Measurements from ENCODE around the gene DIP2C. TPM values are rescaled to one million over a fixed set of nuclear protein-coding genes. Genes with fewer than 3 reads are reported as not detected.

Gene DIP2C
- total RNA-seq, 4 donors from 2014 or later = 13.4 to 32.0 (median 18.4) TPM

DNA sequence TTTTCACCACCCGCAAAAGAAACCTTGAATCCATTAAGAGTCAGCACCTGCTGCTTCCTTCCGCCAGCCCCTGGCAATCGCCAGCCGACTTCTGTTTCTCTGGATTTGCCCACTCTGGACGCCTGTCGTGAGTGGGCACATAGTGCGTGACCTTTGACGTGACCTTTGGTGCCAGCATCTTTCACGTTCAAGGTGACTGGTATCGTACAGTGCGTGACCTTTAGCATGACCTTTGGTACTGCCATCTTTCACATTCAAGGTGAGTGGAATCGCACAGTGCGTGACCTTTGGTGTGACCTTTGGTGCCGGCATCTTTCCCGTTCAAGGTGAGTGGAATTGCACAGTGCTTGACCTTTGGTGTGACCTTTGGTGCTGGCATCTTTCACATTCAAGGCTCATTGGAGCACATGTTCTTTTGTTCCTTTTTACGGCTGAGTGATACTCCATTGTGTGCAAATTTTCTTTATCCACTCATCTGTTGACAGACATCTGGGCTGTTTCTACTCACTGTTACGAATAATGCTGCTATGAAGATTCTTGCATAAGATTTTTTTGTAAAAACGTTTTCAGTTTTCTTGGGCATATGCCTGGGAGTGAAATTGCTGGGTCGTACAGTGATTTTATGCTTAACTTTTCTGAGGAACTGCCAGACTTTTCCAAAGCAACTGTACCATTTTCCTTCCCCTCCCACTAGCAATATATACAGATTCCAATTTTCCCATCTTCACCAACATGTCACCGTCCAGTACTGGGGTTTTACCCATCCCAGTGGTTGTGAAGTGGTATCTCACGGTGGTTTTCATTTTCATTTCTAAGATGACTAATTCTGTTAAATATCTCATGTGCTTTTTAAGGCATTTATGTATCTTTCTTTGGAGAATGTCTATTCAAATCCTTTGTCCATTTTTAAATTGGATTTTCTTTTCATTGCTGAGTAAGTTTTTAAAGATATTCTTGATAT is 145.3 kb downstream of the DIP2C start:
- no peak overlapping the region for H3K27ac ChIP-seq
- in situ Hi-C loops (cut with MboI; ENCODE audit: low pct_ligation_motif_present in 1 of 4, low pct_unique_long_range_greater_than_20kb in 1 of 4, low sequenced_read_pairs in 3 of 4) = no loop called here
- DNase-seq = no peak
- 87 to 88% methylated on average over 18 to 21 of the region's 21 CpGs for WGBS, 2 donors (ENCODE audit: low coverage in 1 of 2)
- intact Hi-C loops (cut with DNase I; ENCODE audit: low total_unique reads) = no loop called here
- TF ChIP-seq EP300 (IDR thresholded peaks at IDR 0.05; ENCODE audit: low read depth) = no peak
- TF ChIP-seq CTCF (IDR thresholded peaks at IDR 0.05) = no peak
- TF ChIP-seq POLR2A (IDR thresholded peaks at IDR 0.05) = no peak
- TF ChIP-seq POLR2AphosphoS5 (IDR thresholded peaks at IDR 0.05) = no peak
- H3K4me3 ChIP-seq = no peak overlapping the region
- no peaks in the 10 kb centered on the region for H3K9me3 ChIP-seq
- no peaks in the 10 kb centered on the region for H3K27me3 ChIP-seq
- peaks cover 0 to 17% (median 7%) of the 10 kb centered on the region in 4 donors for H3K4me1 ChIP-seq
- no peaks in the 10 kb centered on the region for H3K36me3 ChIP-seq

- intact Hi-C loops (cut with DNase I; ENCODE audit: low total_unique reads) = no loop called here
- H3K4me3 ChIP-seq = no peak overlapping the region
- no peaks in the 10 kb centered on the region for H3K9me3 ChIP-seq
- H3K27me3 ChIP-seq = no peaks in the 10 kb centered on the region
- H3K4me1 ChIP-seq = peaks cover 0 to 17% (median 7%) of the 10 kb centered on the region in 4 donors
- TF ChIP-seq CTCF (IDR thresholded peaks at IDR 0.05) (no peak), EP300 (IDR thresholded peaks at IDR 0.05; ENCODE audit: low read depth) (no peak), POLR2AphosphoS5 (IDR thresholded peaks at IDR 0.05) (no peak)
- H3K27ac ChIP-seq = no peak overlapping the region
- in situ Hi-C loops (cut with MboI; ENCODE audit: low pct_ligation_motif_present in 1 of 4, low pct_unique_long_range_greater_than_20kb in 1 of 4, low sequenced_read_pairs in 3 of 4) = no loop called here
- WGBS, 2 donors (ENCODE audit: low coverage in 1 of 2) = 93 to 94% methylated on average over 8 to 13 of the region's 13 CpGs
- no peak for DNase-seq
- H3K36me3 ChIP-seq = no peaks in the 10 kb centered on the region
Measured at GRCh38 chr10:543131-543530, 146.3 kb downstream of the DIP2C start.

GRCh38 chr10:541750-542371 is 147.6 kb downstream of the DIP2C start:
- Histone ChIP-seq H3K36me3 (no peaks in the 10 kb centered on the region), H3K4me1 (peaks cover 0 to 12% (median 1%) of the 10 kb centered on the region in 4 donors), H3K27ac (no peak overlapping the region), H3K4me3 (no peak overlapping the region), H3K27me3 (no peaks in the 10 kb centered on the region), H3K9me3 (no peaks in the 10 kb centered on the region)
- in situ Hi-C loops (cut with MboI; ENCODE audit: low pct_ligation_motif_present in 1 of 4, low pct_unique_long_range_greater_than_20kb in 1 of 4, low sequenced_read_pairs in 3 of 4) = no loop called here
- WGBS, 2 donors (ENCODE audit: low coverage in 1 of 2) = 60 to 63% methylated on average over 3 to 16 of the region's 16 CpGs
- DNase-seq = no peak
- TF ChIP-seq EP300 (IDR thresholded peaks at IDR 0.05; ENCODE audit: low read depth) (no peak), POLR2AphosphoS5 (IDR thresholded peaks at IDR 0.05) (no peak), POLR2A (IDR thresholded peaks at IDR 0.05) (no peak), CTCF (IDR thresholded peaks at IDR 0.05) (no peak)
- intact Hi-C loops (cut with DNase I; ENCODE audit: low total_unique reads) = no loop called here

- H3K27ac ChIP-seq = no peak overlapping the region
- H3K4me3 ChIP-seq = no peak overlapping the region
- peaks cover 0 to 8% (median 0%) of the 10 kb centered on the region in 4 donors for H3K4me1 ChIP-seq
- H3K9me3 ChIP-seq = no peaks in the 10 kb centered on the region
- TF ChIP-seq POLR2A (IDR thresholded peaks at IDR 0.05) (no peak), POLR2AphosphoS5 (IDR thresholded peaks at IDR 0.05) (no peak), CTCF (IDR thresholded peaks at IDR 0.05) (no peak), EP300 (IDR thresholded peaks at IDR 0.05; ENCODE audit: low read depth) (no peak)
- in situ Hi-C loops (cut with MboI; ENCODE audit: low pct_ligation_motif_present in 1 of 4, low pct_unique_long_range_greater_than_20kb in 1 of 4, low sequenced_read_pairs in 3 of 4) = no loop called here
- no peaks in the 10 kb centered on the region for H3K27me3 ChIP-seq
- H3K36me3 ChIP-seq = no peaks in the 10 kb centered on the region
- DNase-seq = no peak
- WGBS, 2 donors (ENCODE audit: low coverage in 1 of 2) = 69 to 100% methylated on average over 1 to 13 of the region's 13 CpGs
- intact Hi-C loops (cut with DNase I; ENCODE audit: low total_unique reads) = no loop called here
Measured at GRCh38 chr10:541041-541440, 148.4 kb downstream of the DIP2C start.

All from transverse colon (tissue), 4 donors.